Measurements from ENCODE around the gene SLC25A40.
A peak's percentile ranks its signal among the peaks of the same experiment; 100 is the strongest.
"Not testable (repeated sequence)": the region's sequence is repeated elsewhere in the genome, so short reads cannot be mapped to it uniquely, and the experiment has no call there.

Gene SLC25A40

DNA sequence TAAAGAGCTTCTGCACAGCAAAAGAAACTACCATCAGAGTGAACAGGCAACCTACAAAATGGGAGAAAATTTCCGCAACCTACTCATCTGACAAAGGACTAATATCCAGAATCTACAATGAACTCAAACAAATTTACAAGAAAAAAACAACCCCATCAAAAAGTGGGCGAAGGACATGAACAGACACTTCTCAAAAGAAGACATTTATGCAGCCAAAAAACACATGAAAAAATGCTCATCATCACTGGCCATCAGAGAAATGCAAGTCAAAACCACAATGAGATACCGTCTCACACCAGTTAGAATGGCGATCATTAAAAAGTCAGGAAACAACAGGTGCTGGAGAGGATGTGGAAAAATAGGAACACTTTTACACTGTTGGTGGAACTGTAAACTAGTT is 54.1 kb downstream of the SLC25A40 start:
- not testable (repeated sequence) for H4K5ac ChIP-seq (ENCODE audit: low read length); H3K18ac ChIP-seq (ENCODE audit: low read length); H3K4me2 ChIP-seq (ENCODE audit: low read length); H3K4ac ChIP-seq (ENCODE audit: low read depth, low read length); H2AK5ac ChIP-seq (ENCODE audit: low read length); H3K9ac ChIP-seq (ENCODE audit: low read length); H3K27me3 ChIP-seq (ENCODE audit: insufficient read depth, low read length, poor library complexity); H2BK120ac ChIP-seq (ENCODE audit: low read depth, low read length); H3K56ac ChIP-seq (ENCODE audit: low read length); H3K79me1 ChIP-seq (ENCODE audit: low read length); H3K23ac ChIP-seq (ENCODE audit: low read length); H3K4me1 ChIP-seq (ENCODE audit: control insufficient read depth, low read depth, low read length); DNase-seq; H2BK15ac ChIP-seq (replicated peaks; ENCODE audit: low read depth); H2BK5ac ChIP-seq (ENCODE audit: low read length); H3K36me3 ChIP-seq (ENCODE audit: control insufficient read depth, insufficient read depth, low read length); H3K4me3 ChIP-seq (ENCODE audit: low read length); H3K27ac ChIP-seq (ENCODE audit: low read depth, low read length); H3K79me2 ChIP-seq (ENCODE audit: control insufficient read depth, insufficient read depth, low read length); H4K8ac ChIP-seq (ENCODE audit: low read depth, low read length)
- WGBS (ENCODE audit: extremely low coverage, insufficient coverage, low lambda C conversion rate), result no CpG with 5 or more reads among the region's 4 CpGs

DNA sequence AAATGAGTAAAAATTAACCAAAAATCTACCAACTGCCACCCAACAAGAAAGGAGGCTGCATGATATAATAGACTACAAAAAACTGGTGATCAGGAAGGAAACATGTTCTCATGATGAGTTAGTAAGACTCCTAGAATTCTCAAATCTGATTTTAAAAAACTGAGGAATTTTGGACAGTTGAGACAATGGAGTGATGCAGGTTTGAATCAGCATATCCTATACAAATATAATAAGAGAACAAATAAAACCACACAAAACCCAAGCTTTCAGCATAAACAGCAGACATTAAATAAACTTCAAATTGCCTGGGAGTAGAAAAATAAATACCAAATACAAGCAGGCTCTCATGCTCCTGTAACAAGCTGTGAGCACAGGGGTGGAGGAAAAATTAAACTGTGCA is 57.8 kb downstream of the SLC25A40 start:
- H4K8ac ChIP-seq (ENCODE audit: low read depth, low read length), result no peak overlapping the region
- H3K27me3 ChIP-seq (ENCODE audit: insufficient read depth, low read length, poor library complexity), result no peaks in the 10 kb centered on the region
- H3K4me3 ChIP-seq (ENCODE audit: low read length), result no peak overlapping the region

DNA sequence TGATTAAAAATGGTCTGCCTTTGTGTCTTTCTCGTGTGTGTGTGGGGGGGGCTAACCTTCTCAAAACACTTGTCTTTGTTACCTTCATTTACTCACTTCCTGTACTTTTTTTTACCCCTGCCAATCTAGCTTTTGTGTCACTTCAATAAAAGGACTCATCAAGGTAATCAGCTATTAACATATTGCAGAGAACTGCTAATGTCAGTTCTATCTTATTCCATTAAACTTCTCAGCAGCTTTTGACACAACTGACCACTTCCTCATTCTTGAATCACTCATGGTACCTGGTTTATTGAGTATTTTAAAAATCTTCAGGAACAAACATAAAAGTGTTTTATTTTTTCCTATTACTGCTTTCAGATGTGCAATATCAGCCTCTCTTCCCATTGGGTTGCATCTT is 59.8 kb downstream of the SLC25A40 start:
- Histone ChIP-seq H2BK15ac (replicated peaks; ENCODE audit: low read depth) (no peak overlapping the region), H3K4me3 (ENCODE audit: low read length) (no peak overlapping the region), H3K79me2 (ENCODE audit: control insufficient read depth, insufficient read depth, low read length) (no peaks in the 10 kb centered on the region), H2BK120ac (ENCODE audit: low read depth, low read length) (no peak overlapping the region), H3K36me3 (ENCODE audit: control insufficient read depth, insufficient read depth, low read length) (no peaks in the 10 kb centered on the region), H4K8ac (ENCODE audit: low read depth, low read length) (no peak overlapping the region), H2BK5ac (ENCODE audit: low read length) (no peak overlapping the region), H3K9ac (ENCODE audit: low read length) (no peak overlapping the region), H3K56ac (ENCODE audit: low read length) (no peak overlapping the region), H2AK5ac (ENCODE audit: low read length) (no peak overlapping the region), H3K79me1 (ENCODE audit: low read length) (no peaks in the 10 kb centered on the region), H3K18ac (ENCODE audit: low read length) (no peak overlapping the region), H3K4me2 (ENCODE audit: low read length) (no peak overlapping the region), H3K4me1 (ENCODE audit: control insufficient read depth, low read depth, low read length) (no peaks in the 10 kb centered on the region), H3K27me3 (ENCODE audit: insufficient read depth, low read length, poor library complexity) (no peaks in the 10 kb centered on the region), H3K4ac (ENCODE audit: low read depth, low read length) (no peak overlapping the region), H4K5ac (ENCODE audit: low read length) (no peak overlapping the region), H3K23ac (ENCODE audit: low read length) (no peak overlapping the region), H3K27ac (ENCODE audit: low read depth, low read length) (no peak overlapping the region)
- no CpG with 5 or more reads among the region's 1 CpG for WGBS (ENCODE audit: extremely low coverage, insufficient coverage, low lambda C conversion rate)
- no peak for DNase-seq

More for the DNA sequence above, 57.8 kb downstream of the SLC25A40 start:
- H3K4me2 ChIP-seq (ENCODE audit: low read length), result no peak overlapping the region
- no peak for DNase-seq
- H3K4me1 ChIP-seq (ENCODE audit: control insufficient read depth, low read depth, low read length), result no peaks in the 10 kb centered on the region
- no peak overlapping the region for H4K5ac ChIP-seq (ENCODE audit: low read length)
- H2AK5ac ChIP-seq (ENCODE audit: low read length), result no peak overlapping the region
- H3K18ac ChIP-seq (ENCODE audit: low read length), result no peak overlapping the region
- H2BK15ac ChIP-seq (replicated peaks; ENCODE audit: low read depth), result no peak overlapping the region
- no peak overlapping the region for H3K9ac ChIP-seq (ENCODE audit: low read length)
- H3K27ac ChIP-seq (ENCODE audit: low read depth, low read length), result no peak overlapping the region
- no peak overlapping the region for H2BK5ac ChIP-seq (ENCODE audit: low read length)
- no peaks in the 10 kb centered on the region for H3K79me1 ChIP-seq (ENCODE audit: low read length)
- H3K79me2 ChIP-seq (ENCODE audit: control insufficient read depth, insufficient read depth, low read length), result no peaks in the 10 kb centered on the region
- no peak overlapping the region for H3K4ac ChIP-seq (ENCODE audit: low read depth, low read length)
- no peak overlapping the region for H2BK120ac ChIP-seq (ENCODE audit: low read depth, low read length)
- H3K23ac ChIP-seq (ENCODE audit: low read length), result no peak overlapping the region
- H3K56ac ChIP-seq (ENCODE audit: low read length), result no peak overlapping the region
- H3K36me3 ChIP-seq (ENCODE audit: control insufficient read depth, insufficient read depth, low read length), result no peaks in the 10 kb centered on the region

DNA sequence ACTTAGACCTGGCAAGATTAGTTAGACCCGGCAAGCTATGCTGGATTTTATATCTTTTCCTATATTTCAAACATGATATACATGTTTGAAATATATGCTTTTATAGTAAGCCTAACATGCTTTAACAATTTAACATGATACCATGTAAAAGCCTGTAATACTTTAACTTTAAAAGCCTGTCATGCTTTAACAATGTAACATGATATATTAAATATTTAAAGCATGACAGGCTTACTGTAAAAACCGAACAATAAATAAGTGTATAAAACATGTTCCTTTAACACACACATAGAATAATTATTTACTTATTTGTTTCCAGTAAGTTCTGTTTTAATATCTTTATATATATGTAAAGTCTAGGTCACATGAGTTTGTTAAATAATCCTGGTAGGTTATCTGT is 65.4 kb downstream of the SLC25A40 start:
- H2BK5ac ChIP-seq (ENCODE audit: low read length), result no peak overlapping the region
- H3K4me1 ChIP-seq (ENCODE audit: control insufficient read depth, low read depth, low read length), result no peaks in the 10 kb centered on the region
- no peak overlapping the region for H3K9ac ChIP-seq (ENCODE audit: low read length)
- no peaks in the 10 kb centered on the region for H3K36me3 ChIP-seq (ENCODE audit: control insufficient read depth, insufficient read depth, low read length)
- no peak overlapping the region for H4K5ac ChIP-seq (ENCODE audit: low read length)
- no peak overlapping the region for H2BK15ac ChIP-seq (replicated peaks; ENCODE audit: low read depth)
- no peak overlapping the region for H3K23ac ChIP-seq (ENCODE audit: low read length)
- H2AK5ac ChIP-seq (ENCODE audit: low read length), result no peak overlapping the region
- no peak overlapping the region for H3K4me3 ChIP-seq (ENCODE audit: low read length)
- no peak overlapping the region for H2BK120ac ChIP-seq (ENCODE audit: low read depth, low read length)
- no peaks in the 10 kb centered on the region for H3K79me2 ChIP-seq (ENCODE audit: control insufficient read depth, insufficient read depth, low read length)
- no CpG with 5 or more reads among the region's 2 CpGs for WGBS (ENCODE audit: extremely low coverage, insufficient coverage, low lambda C conversion rate)
- H3K27me3 ChIP-seq (ENCODE audit: insufficient read depth, low read length, poor library complexity), result no peaks in the 10 kb centered on the region
- H3K56ac ChIP-seq (ENCODE audit: low read length), result no peak overlapping the region
- no peak overlapping the region for H3K27ac ChIP-seq (ENCODE audit: low read depth, low read length)
- H3K18ac ChIP-seq (ENCODE audit: low read length), result no peak overlapping the region
- no peaks in the 10 kb centered on the region for H3K79me1 ChIP-seq (ENCODE audit: low read length)
- no peak overlapping the region for H3K4ac ChIP-seq (ENCODE audit: low read depth, low read length)
- no peak overlapping the region for H4K8ac ChIP-seq (ENCODE audit: low read depth, low read length)
- DNase-seq, result no peak
- H3K4me2 ChIP-seq (ENCODE audit: low read length), result no peak overlapping the region

DNA sequence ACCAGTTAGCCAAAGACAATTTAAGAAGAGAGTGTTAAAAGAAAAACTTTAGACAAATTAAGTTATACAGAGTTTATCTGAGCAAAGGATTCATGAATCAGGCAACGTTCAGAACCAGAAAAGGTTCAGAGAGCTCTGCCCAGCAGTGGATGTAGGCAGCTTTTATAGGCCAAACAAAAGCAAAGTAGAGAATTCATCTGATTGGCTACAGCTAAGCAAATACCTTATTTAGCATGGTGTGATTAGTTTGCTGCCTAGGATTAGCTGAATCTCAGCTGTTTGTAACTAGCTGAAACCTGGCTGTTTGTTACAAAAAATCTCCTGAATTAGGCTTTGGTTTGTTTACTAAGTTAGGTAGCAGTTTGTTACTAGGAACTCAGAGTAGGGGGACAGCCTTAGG is 66.0 kb downstream of the SLC25A40 start:
- H3K18ac ChIP-seq (ENCODE audit: low read length), result no peak overlapping the region
- DNase-seq, result peak; percentile 55
- H3K4me1 ChIP-seq (ENCODE audit: control insufficient read depth, low read depth, low read length), result no peaks in the 10 kb centered on the region
- H2AK5ac ChIP-seq (ENCODE audit: low read length), result no peak overlapping the region
- H3K4ac ChIP-seq (ENCODE audit: low read depth, low read length), result no peak overlapping the region
- H3K9ac ChIP-seq (ENCODE audit: low read length), result no peak overlapping the region
- no peak overlapping the region for H3K27ac ChIP-seq (ENCODE audit: low read depth, low read length)
- no peaks in the 10 kb centered on the region for H3K36me3 ChIP-seq (ENCODE audit: control insufficient read depth, insufficient read depth, low read length)
- H2BK120ac ChIP-seq (ENCODE audit: low read depth, low read length), result no peak overlapping the region
- H2BK15ac ChIP-seq (replicated peaks; ENCODE audit: low read depth), result no peak overlapping the region
- WGBS (ENCODE audit: extremely low coverage, insufficient coverage, low lambda C conversion rate), result no CpG with 5 or more reads among the region's 1 CpG
- no peak overlapping the region for H3K23ac ChIP-seq (ENCODE audit: low read length)
- no peaks in the 10 kb centered on the region for H3K79me1 ChIP-seq (ENCODE audit: low read length)
- no peak overlapping the region for H2BK5ac ChIP-seq (ENCODE audit: low read length)
- H4K5ac ChIP-seq (ENCODE audit: low read length), result no peak overlapping the region
- no peak overlapping the region for H4K8ac ChIP-seq (ENCODE audit: low read depth, low read length)
- no peaks in the 10 kb centered on the region for H3K27me3 ChIP-seq (ENCODE audit: insufficient read depth, low read length, poor library complexity)
- H3K79me2 ChIP-seq (ENCODE audit: control insufficient read depth, insufficient read depth, low read length), result no peaks in the 10 kb centered on the region
- H3K4me3 ChIP-seq (ENCODE audit: low read length), result no peak overlapping the region
- no peak overlapping the region for H3K4me2 ChIP-seq (ENCODE audit: low read length)
- no peak overlapping the region for H3K56ac ChIP-seq (ENCODE audit: low read length)

DNA sequence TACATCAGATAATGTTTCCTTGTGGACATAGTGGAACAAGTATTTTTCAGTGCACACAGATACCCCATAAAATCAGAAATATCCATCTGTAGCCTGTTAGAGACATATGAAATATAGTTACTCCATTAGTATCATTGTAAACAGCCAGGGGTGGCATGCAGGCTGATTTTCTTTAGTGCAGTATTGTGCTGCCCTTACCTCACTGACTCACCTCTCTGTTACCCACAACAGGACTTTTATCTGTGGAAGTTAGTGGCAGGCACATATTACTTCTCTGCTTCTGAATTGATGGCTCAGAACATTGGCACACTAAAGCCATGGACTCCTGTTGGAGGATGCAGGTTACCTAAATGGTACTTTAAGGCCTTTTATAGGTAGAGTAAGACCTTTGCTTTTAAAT is 70.0 kb downstream of the SLC25A40 start:
- H3K27ac ChIP-seq (ENCODE audit: low read depth, low read length), result no peak overlapping the region
- H3K18ac ChIP-seq (ENCODE audit: low read length), result no peak overlapping the region
- no peak overlapping the region for H4K8ac ChIP-seq (ENCODE audit: low read depth, low read length)
- H2AK5ac ChIP-seq (ENCODE audit: low read length), result no peak overlapping the region
- no peak overlapping the region for H3K9ac ChIP-seq (ENCODE audit: low read length)
- H3K79me1 ChIP-seq (ENCODE audit: low read length), result no peaks in the 10 kb centered on the region
- no peak overlapping the region for H3K4me2 ChIP-seq (ENCODE audit: low read length)
- no peak overlapping the region for H3K23ac ChIP-seq (ENCODE audit: low read length)
- no peaks in the 10 kb centered on the region for H3K79me2 ChIP-seq (ENCODE audit: control insufficient read depth, insufficient read depth, low read length)
- H3K36me3 ChIP-seq (ENCODE audit: control insufficient read depth, insufficient read depth, low read length), result no peaks in the 10 kb centered on the region
- H4K5ac ChIP-seq (ENCODE audit: low read length), result no peak overlapping the region
- no peak overlapping the region for H3K56ac ChIP-seq (ENCODE audit: low read length)
- H2BK5ac ChIP-seq (ENCODE audit: low read length), result no peak overlapping the region
- no peaks in the 10 kb centered on the region for H3K4me1 ChIP-seq (ENCODE audit: control insufficient read depth, low read depth, low read length)
- no peak overlapping the region for H3K4me3 ChIP-seq (ENCODE audit: low read length)
- H2BK120ac ChIP-seq (ENCODE audit: low read depth, low read length), result no peak overlapping the region
- no peak overlapping the region for H2BK15ac ChIP-seq (replicated peaks; ENCODE audit: low read depth)
- no peaks in the 10 kb centered on the region for H3K27me3 ChIP-seq (ENCODE audit: insufficient read depth, low read length, poor library complexity)
- DNase-seq, result no peak
- H3K4ac ChIP-seq (ENCODE audit: low read depth, low read length), result no peak overlapping the region
